ENCODE measurements around the gene FSTL4. TPM values are rescaled to one million over a fixed set of nuclear protein-coding genes. Genes with fewer than 3 reads are reported as not detected.
A peak's percentile ranks its signal among the peaks of the same experiment; 100 is the strongest.

FSTL4 gene
- total and polyA plus RNA-seq, 2 donors from 2014 or later, result 0.09 to 4.0 TPM

DNA sequence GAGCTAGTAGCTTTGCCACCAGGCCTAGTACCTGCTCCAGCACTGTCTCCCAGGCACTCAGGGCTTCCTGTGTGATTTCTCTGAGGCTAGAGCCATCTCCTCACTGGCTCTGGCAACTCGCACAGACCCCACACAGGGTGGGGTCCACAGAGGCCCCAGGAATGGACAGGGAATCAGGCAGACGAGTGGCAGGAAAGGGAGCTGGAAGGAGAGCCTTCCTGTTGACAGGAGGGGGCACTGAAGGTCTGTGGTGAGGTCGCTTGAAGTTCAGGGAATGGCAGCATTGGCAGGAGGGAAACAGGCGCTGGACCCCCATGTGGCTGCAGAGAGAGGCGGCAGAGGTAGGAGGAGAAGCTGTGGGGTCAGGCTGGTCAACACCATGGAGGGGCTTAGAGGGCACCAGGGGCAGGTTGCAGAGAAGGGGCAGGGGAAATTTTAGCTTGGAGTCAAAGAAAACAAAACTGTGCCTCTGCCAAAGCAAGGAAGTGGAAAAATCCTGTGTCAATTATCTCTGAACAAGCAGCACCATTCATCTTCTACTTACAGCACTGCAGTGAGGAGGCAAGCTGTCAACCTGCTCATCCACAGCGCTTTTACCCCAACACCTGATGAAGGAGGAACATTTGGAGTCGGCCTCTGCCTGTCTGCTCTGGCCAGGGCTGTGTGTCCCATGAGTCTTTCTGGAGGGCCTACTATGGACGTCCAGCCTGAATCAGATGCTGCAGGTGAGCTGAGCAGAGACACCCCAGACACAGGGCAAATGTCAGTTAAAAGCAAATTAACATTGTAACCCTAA is 270.2 kb downstream of the FSTL4 start:
- H3K9me3 ChIP-seq (ENCODE audit: control insufficient read depth in 2 of 3, insufficient read depth in 1 of 3, low read length in 3 of 3), result no peaks in the 10 kb centered on the region
- peaks cover 0 to 2% (median 0%) of the 10 kb centered on the region in 3 donors for H3K4me1 ChIP-seq (ENCODE audit: control insufficient read depth in 2 of 3, insufficient read depth in 2 of 3, low read depth in 1 of 3, low read length in 3 of 3)
- H3K27me3 ChIP-seq (ENCODE audit: control insufficient read depth, insufficient read depth, low read length), result no peaks in the 10 kb centered on the region
- DNase-seq (peak in 1 of 5 donors; percentile 45), FAIRE-seq (no peak)
- H3K36me3 ChIP-seq (ENCODE audit: control insufficient read depth in 2 of 3, insufficient read depth in 3 of 3, low read length in 3 of 3), result no peaks in the 10 kb centered on the region
- H3K4me3 ChIP-seq (ENCODE audit: low read length in 3 of 3), result no peak overlapping the region
- intact Hi-C loops (cut with DNase I), result no loop called here
- peak overlapping the region in 1 of 2 donors; percentile 18 for H3K27ac ChIP-seq (ENCODE audit: low read depth in 2 of 2, low read length in 2 of 2)
- no peak overlapping the region for H3K9ac ChIP-seq (ENCODE audit: low read length in 3 of 3)
- TF ChIP-seq, protein P1, sequence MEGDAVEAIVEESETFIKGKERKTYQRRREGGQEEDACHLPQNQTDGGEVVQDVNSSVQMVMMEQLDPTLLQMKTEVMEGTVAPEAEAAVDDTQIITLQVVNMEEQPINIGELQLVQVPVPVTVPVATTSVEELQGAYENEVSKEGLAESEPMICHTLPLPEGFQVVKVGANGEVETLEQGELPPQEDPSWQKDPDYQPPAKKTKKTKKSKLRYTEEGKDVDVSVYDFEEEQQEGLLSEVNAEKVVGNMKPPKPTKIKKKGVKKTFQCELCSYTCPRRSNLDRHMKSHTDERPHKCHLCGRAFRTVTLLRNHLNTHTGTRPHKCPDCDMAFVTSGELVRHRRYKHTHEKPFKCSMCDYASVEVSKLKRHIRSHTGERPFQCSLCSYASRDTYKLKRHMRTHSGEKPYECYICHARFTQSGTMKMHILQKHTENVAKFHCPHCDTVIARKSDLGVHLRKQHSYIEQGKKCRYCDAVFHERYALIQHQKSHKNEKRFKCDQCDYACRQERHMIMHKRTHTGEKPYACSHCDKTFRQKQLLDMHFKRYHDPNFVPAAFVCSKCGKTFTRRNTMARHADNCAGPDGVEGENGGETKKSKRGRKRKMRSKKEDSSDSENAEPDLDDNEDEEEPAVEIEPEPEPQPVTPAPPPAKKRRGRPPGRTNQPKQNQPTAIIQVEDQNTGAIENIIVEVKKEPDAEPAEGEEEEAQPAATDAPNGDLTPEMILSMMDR (IDR thresholded peaks at IDR 0.05; ENCODE audit: borderline replicate concordance, extremely low read depth, insufficient read depth), result no peak

DNA sequence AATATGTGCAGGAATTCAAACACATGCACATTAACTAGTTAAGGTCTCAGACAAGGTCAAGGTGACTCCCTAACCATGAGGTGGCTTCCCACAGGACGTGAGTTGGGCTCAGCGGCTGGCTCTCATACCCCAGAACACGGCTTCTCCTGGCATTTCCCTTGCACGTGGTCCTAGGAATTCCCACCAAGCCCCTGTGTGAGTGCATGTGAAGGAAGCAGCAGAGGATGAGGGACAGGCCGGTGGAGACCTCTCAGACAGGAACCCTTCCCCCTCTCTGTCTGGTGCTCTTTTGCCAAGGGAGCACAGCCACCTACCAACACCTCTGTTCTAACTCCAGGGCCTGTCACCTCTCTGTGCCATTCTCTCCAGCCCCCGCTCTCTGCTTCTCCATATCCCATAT is 271.0 kb downstream of the FSTL4 start:
- no peak overlapping the region for H3K9ac ChIP-seq (ENCODE audit: low read length in 3 of 3)
- FAIRE-seq, result no peak
- DNase-seq, result peak in 2 of 5 donors; percentile 34 to 57
- no peaks in the 10 kb centered on the region for H3K27me3 ChIP-seq (ENCODE audit: control insufficient read depth, insufficient read depth, low read length)
- H3K4me3 ChIP-seq (ENCODE audit: low read length in 3 of 3), result no peak overlapping the region
- H3K27ac ChIP-seq (ENCODE audit: low read depth in 2 of 2, low read length in 2 of 2), result peak overlapping the region in 1 of 2 donors; percentile 18
- peaks cover 0 to 2% (median 0%) of the 10 kb centered on the region in 3 donors for H3K4me1 ChIP-seq (ENCODE audit: control insufficient read depth in 2 of 3, insufficient read depth in 2 of 3, low read depth in 1 of 3, low read length in 3 of 3)
- H3K36me3 ChIP-seq (ENCODE audit: control insufficient read depth in 2 of 3, insufficient read depth in 3 of 3, low read length in 3 of 3), result no peaks in the 10 kb centered on the region
- intact Hi-C loops (cut with DNase I), result no loop called here
- TF ChIP-seq, protein P1 (IDR thresholded peaks at IDR 0.05; ENCODE audit: borderline replicate concordance, extremely low read depth, insufficient read depth), result no peak
- no peaks in the 10 kb centered on the region for H3K9me3 ChIP-seq (ENCODE audit: control insufficient read depth in 2 of 3, insufficient read depth in 1 of 3, low read length in 3 of 3)

DNA sequence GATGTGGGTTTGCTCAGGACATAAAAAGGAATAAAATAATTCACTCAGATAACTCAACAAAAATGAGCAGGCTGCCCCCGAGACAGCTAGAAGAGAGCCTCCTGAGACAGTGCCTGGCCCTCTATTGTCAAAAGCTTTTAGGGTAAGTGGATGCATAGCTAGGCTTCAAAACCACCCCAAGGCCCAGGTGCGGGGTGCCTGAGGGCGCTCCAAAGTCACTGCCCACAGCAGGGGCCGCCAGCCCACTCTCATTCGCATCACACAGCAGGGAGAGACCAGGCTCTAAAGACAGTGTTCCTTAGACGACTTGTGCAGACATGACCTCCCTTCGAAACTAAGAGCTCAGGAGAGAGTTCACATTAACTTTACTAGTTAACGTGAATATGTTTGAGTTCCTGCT is 271.5 kb downstream of the FSTL4 start:
- TF ChIP-seq, protein P1 (IDR thresholded peaks at IDR 0.05; ENCODE audit: borderline replicate concordance, extremely low read depth, insufficient read depth), result no peak
- Histone ChIP-seq H3K27ac (ENCODE audit: low read depth in 2 of 2, low read length in 2 of 2) (no peak overlapping the region), H3K9ac (ENCODE audit: low read length in 3 of 3) (no peak overlapping the region), H3K27me3 (ENCODE audit: control insufficient read depth, insufficient read depth, low read length) (no peaks in the 10 kb centered on the region), H3K4me3 (ENCODE audit: low read length in 3 of 3) (no peak overlapping the region), H3K36me3 (ENCODE audit: control insufficient read depth in 2 of 3, insufficient read depth in 3 of 3, low read length in 3 of 3) (no peaks in the 10 kb centered on the region), H3K4me1 (ENCODE audit: control insufficient read depth in 2 of 3, insufficient read depth in 2 of 3, low read depth in 1 of 3, low read length in 3 of 3) (peaks cover 0 to 2% (median 0%) of the 10 kb centered on the region in 3 donors), H3K9me3 (ENCODE audit: control insufficient read depth in 2 of 3, insufficient read depth in 1 of 3, low read length in 3 of 3) (no peaks in the 10 kb centered on the region)
- peak in 1 of 5 donors; percentile 16 for DNase-seq
- intact Hi-C loops (cut with DNase I), result no loop called here
- FAIRE-seq, result no peak
